Measurements from ENCODE around the gene UTF1. TPM values are rescaled to one million over a fixed set of nuclear protein-coding genes. Genes with fewer than 3 reads are reported as not detected.
A peak's percentile ranks its signal among the peaks of the same experiment; 100 is the strongest.

The UTF1 gene
- total and polyA plus RNA-seq, 2 of the 8 experiments (the other 6 are each of a cell fraction or from before 2014, with no cell fraction given): 0.47 to 21.8 TPM

- WGBS, 2 experiments (ENCODE audit: extremely low coverage in 1 of 2, insufficient coverage in 1 of 2, insufficient read length in 1 of 2, insufficient replicate concordance in 2 of 2, low coverage in 1 of 2, low lambda C conversion rate in 2 of 2, missing lambda C conversion rate in 1 of 2): 5% methylated on average over 45 of the region's 60 CpGs; no CpG with 5 or more reads in 1 of the 2 experiments
- Histone ChIP-seq H2BK12ac (ENCODE audit: low read depth, low read length) (peak within 1 kb of the TSS; percentile 75; the same call in 1 of the 2 replicates), H2BK15ac (ENCODE audit: low read length) (peak within 1 kb of the TSS; percentile 92; the same call in 1 of the 2 replicates), H3K56ac (replicated peaks; ENCODE audit: insufficient read length, low read depth, low read length) (no peak within 1 kb of the TSS), H3K9me3 (ENCODE audit: insufficient read depth in 2 of 2, low read depth in 1 of 2, low read length in 1 of 2) (no peaks in the 10 kb centered on the region), H4K91ac (replicated peaks; ENCODE audit: insufficient read length, low read length) (peak within 1 kb of the TSS; percentile 97), H4K8ac (ENCODE audit: extremely low read depth, insufficient read depth, low read length) (peak within 1 kb of the TSS; percentile 74), H3K27me3 (replicated peaks in 1 of 4; ENCODE audit: control insufficient read depth in 3 of 4, extremely low read depth in 1 of 4, insufficient read depth in 3 of 4, low read length in 3 of 4) (peaks cover 23 to 46% (median 43%) of the 10 kb centered on the region in 4 experiments), H3K79me1 (ENCODE audit: low read depth, low read length) (0 out of 2 replicates have a peak, but pooled peaks cover 2% of the 10 kb centered on the region), H3K23me2 (ENCODE audit: low read depth, low read length) (peaks cover 12% of the 10 kb centered on the region; the same call in 1 of the 2 replicates), H3K27ac (ENCODE audit: low read depth, low read length) (no peak within 1 kb of the TSS), H4K5ac (ENCODE audit: insufficient read length, low read depth, low read length) (no peak within 1 kb of the TSS), H3K4me2 (ENCODE audit: insufficient read depth in 1 of 2, low read depth in 2 of 2, low read length in 2 of 2) (peak within 1 kb of the TSS; percentile 91 to 92), H2AFZ (ENCODE audit: low read length) (no peak within 1 kb of the TSS), H4K20me1 (replicated peaks in 1 of 2; ENCODE audit: control insufficient read depth in 1 of 2, insufficient read depth in 2 of 2, low read length in 2 of 2) (no peaks in the 10 kb centered on the region), H3K36me3 (ENCODE audit: control insufficient read depth in 2 of 4, insufficient read depth in 4 of 4, low read length in 3 of 4) (peaks cover 0 to 5% (median 0%) of the 10 kb centered on the region in 4 experiments; a peak in 3 of 8 replicates), H3K18ac (ENCODE audit: extremely low read depth, low read length) (peak within 1 kb of the TSS; percentile 71), H3K4me3 (ENCODE audit: extremely low read depth in 1 of 4, insufficient read depth in 2 of 4, low read depth in 3 of 4, low read length in 4 of 4) (peak within 1 kb of the TSS; percentile 40 to 62 (median 50)), H3K23ac (ENCODE audit: insufficient read length) (no peak within 1 kb of the TSS), H3K4me1 (replicated peaks in 1 of 4; ENCODE audit: control insufficient read depth in 3 of 4, insufficient read depth in 4 of 4, low read length in 3 of 4) (peaks cover 3 to 25% (median 13%) of the 10 kb centered on the region in 4 experiments), H2BK20ac (ENCODE audit: low read length) (no peak within 1 kb of the TSS; the same call in 1 of the 2 replicates), H3K4ac (replicated peaks; ENCODE audit: insufficient read length, low read depth, low read length) (peak within 1 kb of the TSS; percentile 91), H2BK120ac (replicated peaks; ENCODE audit: low read depth, low read length) (peak within 1 kb of the TSS; percentile 54), H3K79me2 (ENCODE audit: control insufficient read depth in 1 of 2, insufficient read depth in 2 of 2, low read length in 2 of 2) (no peaks in the 10 kb centered on the region), H3K9ac (replicated peaks in 1 of 4; ENCODE audit: extremely low read depth in 1 of 4, low read depth in 3 of 4, low read length in 3 of 4) (peak within 1 kb of the TSS in 1 of 4 experiments; percentile 17; a peak in 3 of 7 replicates), H2AK5ac (ENCODE audit: low read depth, low read length) (no peak within 1 kb of the TSS), H2BK5ac (ENCODE audit: low read depth, low read length) (peak within 1 kb of the TSS; percentile 27; the same call in 1 of the 2 replicates), H3K14ac (ENCODE audit: insufficient read length) (no peak within 1 kb of the TSS)
- ChIA-PET CTCF (ENCODE audit: partially characterized antibody) (interaction anchor here (1.8 kb wide), 1 partner anchor 70 kb away, joined by 7 read pairs; no protein-coding TSS in a partner anchor), POLR2A (ENCODE audit: partially characterized antibody) (interaction anchor here (1.0 to 1.7 kb wide), 5 partner anchors 8 to 26 kb away, joined by 3 to 6 read pairs (median 4); no protein-coding TSS in a partner anchor)
- peak; percentile 60 to 87 for DNase-seq (ENCODE audit: low read depth in 1 of 2, low spot score in 2 of 2)
- no peak for FAIRE-seq
- TF ChIP-seq SRF (IDR thresholded peaks at IDR 0.05; ENCODE audit: low read depth, low read length) (no peak), FOSL1 (IDR thresholded peaks at IDR 0.05; ENCODE audit: insufficient read depth, low read depth, low read length) (no peak), CHD2 (IDR thresholded peaks at IDR 0.05; ENCODE audit: low read length) (no peak), POLR2A (IDR thresholded peaks at IDR 0.05; ENCODE audit: control extremely low read depth in 1 of 2, low read depth in 2 of 2, low read length in 2 of 2) (no peak), MAFK (IDR thresholded peaks at IDR 0.05; ENCODE audit: low read depth, low read length) (no peak), BRCA1 (IDR thresholded peaks at IDR 0.05; ENCODE audit: low read depth, low read length) (no peak), CTBP2 (IDR thresholded peaks at IDR 0.05; ENCODE audit: borderline replicate concordance, insufficient read depth, insufficient read length, low read length) (peak; percentile 77), RFX5 (IDR thresholded peaks at IDR 0.05; ENCODE audit: borderline replicate concordance, low read depth, low read length) (no peak), MAX (IDR thresholded peaks at IDR 0.05) (peak; percentile 98), KDM1A (IDR thresholded peaks at IDR 0.05; ENCODE audit: borderline replicate concordance, low read length) (peak; percentile 7; the same call in 1 of the 2 replicates), CBX5 (IDR thresholded peaks at IDR 0.05; ENCODE audit: low read depth, low read length) (no peak)
These were observed 7.8 kb downstream of the UTF1 start, which contains the start of gene VENTX for GRCh38 chr10:133237588-133238465. Gene VENTX (plus strand): TSS chr10:133237855. CDS start chr10:133237915, 60 bp downstream.
